ENCODE results near the gene ACCS.

GRCh38 chr11:44112091-44112821, 46.2 kb downstream of the ACCS start:
- no peak for TF ChIP-seq CTCF (IDR thresholded peaks at IDR 0.05; ENCODE audit: insufficient read depth, low read length, poor library complexity, severe bottlenecking)
- no peak for TF ChIP-seq EZH2phosphoT487 (conservative IDR thresholded peaks at IDR 0.05; ENCODE audit: low read length)

Data from SU-DHL-6 (cell line).